ENCODE measurements around the gene HCN1. TPM values are rescaled to one million over a fixed set of nuclear protein-coding genes. Genes with fewer than 3 reads are reported as not detected.

Gene HCN1
- total and polyA plus RNA-seq, 2 of the 8 experiments (the other 6 are each of a cell fraction or from before 2014, with no cell fraction given), result 1.1 to 6.7 TPM

DNA sequence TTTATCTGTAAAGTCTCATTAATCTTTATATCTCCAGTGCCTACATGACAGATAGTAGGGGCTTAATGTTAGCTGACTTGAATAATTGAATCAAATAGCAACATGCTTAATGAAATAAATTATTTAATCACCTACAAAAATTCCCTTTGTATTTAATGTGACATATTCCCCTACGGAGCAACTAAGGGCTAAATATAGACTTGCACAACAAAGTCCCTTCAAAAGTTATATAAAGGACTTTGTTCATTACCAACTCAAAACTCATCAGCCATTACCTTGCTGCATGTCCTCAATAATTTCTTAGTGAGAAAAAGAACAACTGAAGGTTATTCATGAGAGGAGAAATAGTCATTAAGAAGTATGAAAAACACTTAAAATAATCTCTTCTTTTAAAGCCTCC, 424.6 kb downstream of the HCN1 start:
- H3K27me3 ChIP-seq (replicated peaks in 1 of 4; ENCODE audit: control insufficient read depth in 3 of 4, extremely low read depth in 1 of 4, insufficient read depth in 3 of 4, low read length in 3 of 4), result no peaks in the 10 kb centered on the region
- no peak overlapping the region for H3K18ac ChIP-seq (ENCODE audit: extremely low read depth, low read length)
- H3K23ac ChIP-seq (ENCODE audit: insufficient read length), result no peak overlapping the region
- WGBS, 2 experiments (ENCODE audit: extremely low coverage in 1 of 2, insufficient coverage in 1 of 2, insufficient read length in 1 of 2, insufficient replicate concordance in 2 of 2, low coverage in 1 of 2, low lambda C conversion rate in 2 of 2, missing lambda C conversion rate in 1 of 2), result 88% methylated on average over 1 of the region's 1 CpG; no CpG with 5 or more reads in 1 of the 2 experiments
- no peak overlapping the region for H3K14ac ChIP-seq (ENCODE audit: insufficient read length)
- no peak overlapping the region for H4K5ac ChIP-seq (ENCODE audit: insufficient read length, low read depth, low read length)
- no peaks in the 10 kb centered on the region for H3K79me1 ChIP-seq (ENCODE audit: low read depth, low read length)
- no peaks in the 10 kb centered on the region for H3K9me3 ChIP-seq (ENCODE audit: insufficient read depth in 2 of 2, low read depth in 1 of 2, low read length in 1 of 2)
- no peak overlapping the region for H3K4ac ChIP-seq (replicated peaks; ENCODE audit: insufficient read length, low read depth, low read length)
- H4K20me1 ChIP-seq (replicated peaks in 1 of 2; ENCODE audit: control insufficient read depth in 1 of 2, insufficient read depth in 2 of 2, low read length in 2 of 2), result no peaks in the 10 kb centered on the region
- ChIA-PET POLR2A (ENCODE audit: partially characterized antibody) (no interaction called here), CTCF (ENCODE audit: partially characterized antibody) (no interaction called here)
- H2BK120ac ChIP-seq (replicated peaks; ENCODE audit: low read depth, low read length), result no peak overlapping the region
- H3K4me1 ChIP-seq (replicated peaks in 1 of 4; ENCODE audit: control insufficient read depth in 3 of 4, insufficient read depth in 4 of 4, low read length in 3 of 4), result no peaks in the 10 kb centered on the region
- no peak overlapping the region for H3K27ac ChIP-seq (ENCODE audit: low read depth, low read length)
- no peak overlapping the region for H3K56ac ChIP-seq (replicated peaks; ENCODE audit: insufficient read length, low read depth, low read length)
- H3K4me3 ChIP-seq (ENCODE audit: extremely low read depth in 1 of 4, insufficient read depth in 2 of 4, low read depth in 3 of 4, low read length in 4 of 4), result no peak overlapping the region
- no peak overlapping the region for H2BK12ac ChIP-seq (ENCODE audit: low read depth, low read length)
- H4K8ac ChIP-seq (ENCODE audit: extremely low read depth, insufficient read depth, low read length), result no peak overlapping the region
- no peak overlapping the region for H3K9ac ChIP-seq (replicated peaks in 1 of 4; ENCODE audit: extremely low read depth in 1 of 4, low read depth in 3 of 4, low read length in 3 of 4)
- H3K36me3 ChIP-seq (ENCODE audit: control insufficient read depth in 2 of 4, insufficient read depth in 4 of 4, low read length in 3 of 4), result no peaks in the 10 kb centered on the region
- H4K91ac ChIP-seq (replicated peaks; ENCODE audit: insufficient read length, low read length), result no peak overlapping the region
- no peak overlapping the region for H3K4me2 ChIP-seq (ENCODE audit: insufficient read depth in 1 of 2, low read depth in 2 of 2, low read length in 2 of 2)
- FAIRE-seq, result no peak
- no peak overlapping the region for H2AK5ac ChIP-seq (ENCODE audit: low read depth, low read length)
- H2BK5ac ChIP-seq (ENCODE audit: low read depth, low read length), result no peak overlapping the region
- H2BK20ac ChIP-seq (ENCODE audit: low read length), result no peak overlapping the region
- no peaks in the 10 kb centered on the region; the same call in 1 of the 2 replicates for H3K23me2 ChIP-seq (ENCODE audit: low read depth, low read length)
- H2AFZ ChIP-seq (ENCODE audit: low read length), result no peak overlapping the region
- H3K79me2 ChIP-seq (ENCODE audit: control insufficient read depth in 1 of 2, insufficient read depth in 2 of 2, low read length in 2 of 2), result no peaks in the 10 kb centered on the region
- DNase-seq (ENCODE audit: low read depth in 1 of 2, low spot score in 2 of 2), result no peak
- H2BK15ac ChIP-seq (ENCODE audit: low read length), result no peak overlapping the region
- no peak for TF ChIP-seq EGR1 (IDR thresholded peaks at IDR 0.05; ENCODE audit: borderline replicate concordance, low read depth, low read length)
- TF ChIP-seq RAD21 (IDR thresholded peaks at IDR 0.05 in 1 of 2, conservative IDR thresholded peaks at IDR 0.05 in 1 of 2; ENCODE audit: low read depth in 2 of 2, low read length in 2 of 2), result no peak
- no peak for TF ChIP-seq CBX8 (IDR thresholded peaks at IDR 0.05; ENCODE audit: borderline replicate concordance, low read depth, low read length)
- TF ChIP-seq BRCA1 (IDR thresholded peaks at IDR 0.05; ENCODE audit: low read depth, low read length), result no peak
- no peak for TF ChIP-seq TAF1 (IDR thresholded peaks at IDR 0.05; ENCODE audit: low read depth, low read length)
- TF ChIP-seq KDM4A (IDR thresholded peaks at IDR 0.05; ENCODE audit: low read depth, low read length, severe bottlenecking), result no peak
- no peak for TF ChIP-seq POU5F1 (IDR thresholded peaks at IDR 0.05; ENCODE audit: low read depth, low read length)

All from H1 (cell line).